ENCODE measurements around the gene DPH5. TPM values are rescaled to one million over a fixed set of nuclear protein-coding genes. Genes with fewer than 3 reads are reported as not detected.
A peak's percentile ranks its signal among the peaks of the same experiment; 100 is the strongest.

DPH5 gene
- polyA plus RNA-seq, 6 donors from 2014 or later, result 23.2 to 52.1 (median 43.8) TPM

DNA sequence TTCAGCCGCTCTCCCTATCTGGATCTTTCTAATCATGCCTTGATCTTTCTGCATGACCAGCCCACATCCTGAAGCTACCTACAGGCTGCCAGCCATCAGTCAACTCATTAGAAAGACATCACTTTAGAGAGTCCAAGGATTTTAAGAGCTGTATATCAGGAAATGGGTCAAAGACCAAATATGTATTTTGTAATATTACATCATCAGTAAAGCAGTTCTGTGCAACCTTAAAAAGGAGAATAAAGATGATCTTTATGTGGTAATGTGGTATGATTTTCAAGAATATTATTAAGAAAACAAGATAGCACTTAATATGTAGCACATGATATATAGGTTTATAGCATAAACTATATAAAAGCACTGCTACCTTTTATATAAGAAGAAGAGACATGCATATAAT is 82.1 kb downstream of the DPH5 start:
- peak overlapping the region in 3 of 6 donors; percentile 49 to 76 (median 71) for H3K27ac Mint-ChIP-seq
- DNase-seq (no peak), ATAC-seq (ENCODE audit: low read depth in 2 of 2) (no peak)
- H3K9me3 Mint-ChIP-seq, result peaks cover 4 to 26% (median 15%) of the 10 kb centered on the region in 7 donors
- no peaks in the 10 kb centered on the region for H3K27me3 Mint-ChIP-seq
- H3K4me3 Mint-ChIP-seq, result peak overlapping the region in 1 of 8 donors; percentile 50
- peaks cover 34 to 57% (median 52%) of the 10 kb centered on the region in 3 donors for H3K4me1 Mint-ChIP-seq
- peaks cover 20 to 33% of the 10 kb centered on the region in 2 donors for H3K36me3 Mint-ChIP-seq

GRCh38 chr1:100942304-100943046 is 83.1 kb downstream of the DPH5 start:
- H3K4me1 Mint-ChIP-seq, result peaks cover 26 to 48% (median 45%) of the 10 kb centered on the region in 3 donors
- DNase-seq, result no peak
- no peak for ATAC-seq (ENCODE audit: low read depth in 2 of 2)

DNA sequence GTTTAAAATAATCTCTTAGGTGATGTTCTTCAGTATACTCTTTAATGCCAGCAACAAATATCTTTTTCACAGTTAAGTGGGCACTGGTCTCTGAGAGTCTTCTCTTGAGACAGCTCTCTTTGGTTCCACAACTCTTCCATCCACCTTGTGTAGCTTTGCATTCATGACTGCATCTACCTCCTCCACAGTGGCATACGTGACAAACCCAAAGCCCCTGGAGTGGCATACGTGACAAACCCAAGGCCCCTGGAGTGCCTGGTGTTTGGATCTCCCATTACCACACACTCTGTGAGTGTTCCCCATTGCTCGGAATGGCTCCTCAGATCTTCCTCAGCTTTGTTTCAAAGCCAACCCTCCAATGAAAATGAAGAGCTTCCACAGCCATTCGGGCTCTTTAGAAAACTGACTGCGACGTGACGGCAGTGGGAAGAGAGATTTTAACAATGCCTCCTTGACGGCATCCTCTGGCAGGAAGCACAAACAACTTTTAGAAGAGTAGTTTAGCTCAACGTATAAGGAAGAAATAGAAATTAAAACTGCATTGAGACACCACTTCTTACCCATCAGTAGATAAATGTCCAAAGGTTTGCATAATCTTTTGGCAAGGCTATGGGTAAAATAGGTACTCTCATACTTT is 83.9 kb downstream of the DPH5 start:
- peak overlapping the region in 4 of 6 donors; percentile 29 to 79 (median 52) for H3K27ac Mint-ChIP-seq
- no peak for ATAC-seq (ENCODE audit: low read depth in 2 of 2)
- H3K4me1 Mint-ChIP-seq, result peaks cover 20 to 40% (median 37%) of the 10 kb centered on the region in 3 donors
- no peak for DNase-seq
- H3K9me3 Mint-ChIP-seq, result peaks cover 0 to 15% (median 3%) of the 10 kb centered on the region in 7 donors
- H3K36me3 Mint-ChIP-seq, result peaks cover 19% of the 10 kb centered on the region in 2 donors
- peak overlapping the region in 1 of 8 donors; percentile 59 for H3K4me3 Mint-ChIP-seq
- no peaks in the 10 kb centered on the region for H3K27me3 Mint-ChIP-seq

More at GRCh38 chr1:100942304-100943046, 83.1 kb downstream of the DPH5 start:
- no peaks in the 10 kb centered on the region for H3K27me3 Mint-ChIP-seq
- peaks cover 23 to 27% of the 10 kb centered on the region in 2 donors for H3K36me3 Mint-ChIP-seq
- H3K4me3 Mint-ChIP-seq, result peak overlapping the region in 2 of 8 donors; percentile 4 to 7
- H3K27ac Mint-ChIP-seq, result peak overlapping the region; percentile 3 to 83 (median 48)
- peaks cover 0 to 19% (median 10%) of the 10 kb centered on the region in 7 donors for H3K9me3 Mint-ChIP-seq

DNA sequence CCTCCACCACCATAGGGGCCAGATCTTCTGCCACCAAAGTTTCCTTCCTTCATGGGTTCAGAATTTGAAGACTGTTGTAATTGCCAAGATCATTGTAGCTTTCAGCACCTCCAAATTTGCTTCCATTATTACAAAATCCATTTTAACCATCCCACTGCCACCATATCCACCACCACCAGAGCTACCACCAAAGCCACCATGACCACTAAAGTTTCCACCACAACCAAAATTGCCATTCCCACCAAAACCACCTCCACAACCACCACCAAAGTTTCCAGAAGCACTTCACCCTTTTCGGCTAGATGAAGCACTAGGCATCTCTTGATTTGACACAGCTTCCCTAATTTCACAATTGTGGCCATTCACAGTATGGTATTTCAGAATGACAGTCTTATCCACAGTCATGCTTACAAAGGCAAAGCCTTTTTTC is 84.5 kb downstream of the DPH5 start:
- Mint-ChIP-seq H3K9me3 (peaks cover 0 to 9% (median 2%) of the 10 kb centered on the region in 7 donors), H3K27me3 (no peaks in the 10 kb centered on the region), H3K27ac (peak overlapping the region in 4 of 6 donors; percentile 4 to 93 (median 16)), H3K4me3 (no peak overlapping the region), H3K36me3 (peaks cover 15 to 19% of the 10 kb centered on the region in 2 donors), H3K4me1 (peaks cover 21 to 34% (median 32%) of the 10 kb centered on the region in 3 donors)
- DNase-seq, result no peak
- ATAC-seq (ENCODE audit: low read depth in 2 of 2), result no peak

Other genes with a start within 250 kb of the DPH5 start
- 1 to 10 TPM; 2.0 to 5.8 (median 2.4) TPM for gene EXTL2, start 130.9 kb downstream of the DPH5 start, polyA plus RNA-seq (ENCODE audit: low read depth in 6 of 6)
- 10 to 100 TPM in 1 of 6 donors, 1 to 10 TPM in 4, under 1 TPM in 1; 0.68 to 10.2 (median 8.4) TPM for gene SLC30A7, start 129.7 kb downstream of the DPH5 start, polyA plus RNA-seq (ENCODE audit: low read depth in 6 of 6)
- gene S1PR1, start 211.2 kb upstream of the DPH5 start, polyA plus RNA-seq (ENCODE audit: low read depth in 6 of 6), result 100 to 1,000 TPM; 102 to 159 (median 133) TPM